K562 (cell line): Measurements from ENCODE around the gene CAMSAP2. TPM values are rescaled to one million over a fixed set of nuclear protein-coding genes. Genes with fewer than 3 reads are reported as not detected.

Source experiments
- DIDO1 ChIP-seq: fragments of 450-650 bp; IDR thresholded peaks from 2 replicates; pipeline ENCODE4 v1.6.1; 2016; ENCODE audit warnings: low read depth, missing biosample characterization, missing genetic modification characterization
- FOS ChIP-seq: IDR thresholded peaks from 3 replicates; pipeline ENCODE4 v1.6.1; 2011; ENCODE audit not compliant: insufficient read length; ENCODE audit errors: extremely low read depth
- KDM4B ChIP-seq, 2 experiments: fragments of 450-650 bp in 1 of 2; sonication (generic) in 1 of 2; IDR thresholded peaks; 2 replicates each; pipeline ENCODE4 v1.6.1; 2016 to 2017; ENCODE audit warnings: borderline replicate concordance in 2 of 2, antibody characterized with exemption in 1 of 2, low read depth in 1 of 2, mild to moderate bottlenecking in 1 of 2
- MCM2 ChIP-seq: fragments of 450-650 bp; IDR thresholded peaks from 2 replicates; pipeline ENCODE4 v1.6.1; 2017; ENCODE audit warnings: low read depth, mild to moderate bottlenecking
- MNT ChIP-seq, 2 experiments: fragments of 450-650 bp; conservative IDR thresholded peaks; 2 replicates each; pipeline ENCODE4 v1.6.1; 2017; ENCODE audit warnings: mild to moderate bottlenecking in 2 of 2, moderate library complexity in 2 of 2
- SMARCE1 ChIP-seq: fragments of 450-650 bp; IDR thresholded peaks from 2 replicates; pipeline ENCODE4 v1.7.1; 2016; ENCODE audit warnings: mild to moderate bottlenecking
- ZBTB17 ChIP-seq: fragments of 450-650 bp; formaldehyde crosslinking; IDR thresholded peaks from 2 replicates; pipeline ENCODE4 v1.4.0; 2020; ENCODE audit warnings: mild to moderate bottlenecking
- ZNF583 ChIP-seq: fragments of 250-450 bp; sonication (Bioruptor Pico); IDR thresholded peaks from 2 replicates; pipeline ENCODE4 v1.4.0; 2020
- polyA plus RNA-seq, 8 experiments: library from polyadenylated mRNA; depleted of rRNA in 4 of 8; stranded (reverse) in 5 of 8; unstranded in 3 of 8; fragments of >200 nt; fragmentation: Nextera tagmentation in 2 of 8; fragmentation: Illumina TruSeq in 1 of 8; extraction: Ambion mirVana in 2 of 8; extraction: Trizol in 1 of 8; gene quantifications; 2 replicates each; pipeline versions ENCODE4 v1.2.1 to v1.2.3, GENCODE V29; 2011 to 2014; ENCODE audit warnings: inconsistent platforms in 1 of 8, missing spikeins in 1 of 8
- total RNA-seq, 7 experiments: library from RNA; depleted of rRNA in 6 of 7; stranded (reverse); fragments of >200 nt in 6 of 7; fragmentation: Illumina TruSeq in 2 of 7; extraction: Trizol in 2 of 7; gene quantifications; 2 replicates each; pipeline versions ENCODE4 v1.2.1 to v1.2.3, GENCODE V29; 2011 to 2021; ENCODE audit warnings: low replicate concordance in 1 of 7
- TF ChIP-seq, protein P1 (sequence below), 2 experiments: fragments of 450-650 bp; formaldehyde crosslinking in 1 of 2; IDR thresholded peaks; 2 replicates each; pipeline versions ENCODE4 v1.4.0 to v1.6.1; 2014 to 2020; ENCODE audit warnings: mild to moderate bottlenecking in 2 of 2, borderline replicate concordance in 1 of 2, low read depth in 1 of 2
- TF ChIP-seq, protein P2 (sequence below): fragments of 250-450 bp; sonication (Bioruptor Pico); IDR thresholded peaks from 2 replicates; pipeline ENCODE4 v1.5.0; 2021
- TF ChIP-seq, protein P3 (sequence below): sonication (generic); formaldehyde crosslinking; IDR thresholded peaks from 2 replicates; pipeline ENCODE4 v1.4.0; 2020; ENCODE audit warnings: mild to moderate bottlenecking, missing genetic modification reagents

The CAMSAP2 gene
- total and polyA plus RNA-seq, 9 of the 15 experiments (the other 6 are each of a cell fraction or from before 2014, with no cell fraction given), result 1.4 to 7.5 (median 2.7) TPM

GRCh38 chr1:200738949-200739651 lies 407 bp downstream of the CAMSAP2 start (continued):
- TF ChIP-seq, protein P1, sequence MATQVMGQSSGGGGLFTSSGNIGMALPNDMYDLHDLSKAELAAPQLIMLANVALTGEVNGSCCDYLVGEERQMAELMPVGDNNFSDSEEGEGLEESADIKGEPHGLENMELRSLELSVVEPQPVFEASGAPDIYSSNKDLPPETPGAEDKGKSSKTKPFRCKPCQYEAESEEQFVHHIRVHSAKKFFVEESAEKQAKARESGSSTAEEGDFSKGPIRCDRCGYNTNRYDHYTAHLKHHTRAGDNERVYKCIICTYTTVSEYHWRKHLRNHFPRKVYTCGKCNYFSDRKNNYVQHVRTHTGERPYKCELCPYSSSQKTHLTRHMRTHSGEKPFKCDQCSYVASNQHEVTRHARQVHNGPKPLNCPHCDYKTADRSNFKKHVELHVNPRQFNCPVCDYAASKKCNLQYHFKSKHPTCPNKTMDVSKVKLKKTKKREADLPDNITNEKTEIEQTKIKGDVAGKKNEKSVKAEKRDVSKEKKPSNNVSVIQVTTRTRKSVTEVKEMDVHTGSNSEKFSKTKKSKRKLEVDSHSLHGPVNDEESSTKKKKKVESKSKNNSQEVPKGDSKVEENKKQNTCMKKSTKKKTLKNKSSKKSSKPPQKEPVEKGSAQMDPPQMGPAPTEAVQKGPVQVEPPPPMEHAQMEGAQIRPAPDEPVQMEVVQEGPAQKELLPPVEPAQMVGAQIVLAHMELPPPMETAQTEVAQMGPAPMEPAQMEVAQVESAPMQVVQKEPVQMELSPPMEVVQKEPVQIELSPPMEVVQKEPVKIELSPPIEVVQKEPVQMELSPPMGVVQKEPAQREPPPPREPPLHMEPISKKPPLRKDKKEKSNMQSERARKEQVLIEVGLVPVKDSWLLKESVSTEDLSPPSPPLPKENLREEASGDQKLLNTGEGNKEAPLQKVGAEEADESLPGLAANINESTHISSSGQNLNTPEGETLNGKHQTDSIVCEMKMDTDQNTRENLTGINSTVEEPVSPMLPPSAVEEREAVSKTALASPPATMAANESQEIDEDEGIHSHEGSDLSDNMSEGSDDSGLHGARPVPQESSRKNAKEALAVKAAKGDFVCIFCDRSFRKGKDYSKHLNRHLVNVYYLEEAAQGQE (IDR thresholded peaks at IDR 0.05; ENCODE audit: borderline replicate concordance), result no peak
- TF ChIP-seq, protein P1 (CRISPR knock-in tag; IDR thresholded peaks at IDR 0.05; ENCODE audit: low read depth), result peak; percentile 45; the same call in 1 of the 2 replicates
- TF ChIP-seq DIDO1 (tag) (no peak), FOS (no peak), ZNF583 (CRISPR knock-in tag) (0 out of 2 replicates have a peak, but pooled peaks have one; percentile 27), MCM2 (no peak), MNT (conservative IDR thresholded peaks at IDR 0.05) (no peak; a peak in 1 of 4 replicates), SMARCE1 (peak; percentile 52; the same call in 1 of the 2 replicates), ZBTB17 (0 out of 2 replicates have a peak, but pooled peaks have one; percentile 57), KDM4B (IDR thresholded peaks at IDR 0.05; ENCODE audit: borderline replicate concordance in 2 of 2, low read depth in 1 of 2) (no peak)
- TF ChIP-seq, protein P2, sequence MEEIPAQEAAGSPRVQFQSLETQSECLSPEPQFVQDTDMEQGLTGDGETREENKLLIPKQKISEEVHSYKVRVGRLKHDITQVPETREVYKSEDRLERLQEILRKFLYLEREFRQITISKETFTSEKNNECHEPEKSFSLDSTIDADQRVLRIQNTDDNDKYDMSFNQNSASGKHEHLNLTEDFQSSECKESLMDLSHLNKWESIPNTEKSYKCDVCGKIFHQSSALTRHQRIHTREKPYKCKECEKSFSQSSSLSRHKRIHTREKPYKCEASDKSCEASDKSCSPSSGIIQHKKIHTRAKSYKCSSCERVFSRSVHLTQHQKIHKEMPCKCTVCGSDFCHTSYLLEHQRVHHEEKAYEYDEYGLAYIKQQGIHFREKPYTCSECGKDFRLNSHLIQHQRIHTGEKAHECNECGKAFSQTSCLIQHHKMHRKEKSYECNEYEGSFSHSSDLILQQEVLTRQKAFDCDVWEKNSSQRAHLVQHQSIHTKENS (CRISPR knock-in tag), result no peak
- TF ChIP-seq, protein P3, sequence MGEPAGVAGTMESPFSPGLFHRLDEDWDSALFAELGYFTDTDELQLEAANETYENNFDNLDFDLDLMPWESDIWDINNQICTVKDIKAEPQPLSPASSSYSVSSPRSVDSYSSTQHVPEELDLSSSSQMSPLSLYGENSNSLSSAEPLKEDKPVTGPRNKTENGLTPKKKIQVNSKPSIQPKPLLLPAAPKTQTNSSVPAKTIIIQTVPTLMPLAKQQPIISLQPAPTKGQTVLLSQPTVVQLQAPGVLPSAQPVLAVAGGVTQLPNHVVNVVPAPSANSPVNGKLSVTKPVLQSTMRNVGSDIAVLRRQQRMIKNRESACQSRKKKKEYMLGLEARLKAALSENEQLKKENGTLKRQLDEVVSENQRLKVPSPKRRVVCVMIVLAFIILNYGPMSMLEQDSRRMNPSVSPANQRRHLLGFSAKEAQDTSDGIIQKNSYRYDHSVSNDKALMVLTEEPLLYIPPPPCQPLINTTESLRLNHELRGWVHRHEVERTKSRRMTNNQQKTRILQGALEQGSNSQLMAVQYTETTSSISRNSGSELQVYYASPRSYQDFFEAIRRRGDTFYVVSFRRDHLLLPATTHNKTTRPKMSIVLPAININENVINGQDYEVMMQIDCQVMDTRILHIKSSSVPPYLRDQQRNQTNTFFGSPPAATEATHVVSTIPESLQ (CRISPR knock-in tag), result no peak
